ENCODE results near the gene PCDHGA3. TPM values are rescaled to one million over a fixed set of nuclear protein-coding genes. Genes with fewer than 3 reads are reported as not detected.
A peak's percentile ranks its signal among the peaks of the same experiment; 100 is the strongest.
"Not testable (repeated sequence)": the region's sequence is repeated elsewhere in the genome, so short reads cannot be mapped to it uniquely, and the experiment has no call there.

PCDHGA3 gene
- total RNA-seq (ENCODE audit: unreplicated experiment): 10.4 TPM
- long read RNA-seq: 0 reads

DNA sequence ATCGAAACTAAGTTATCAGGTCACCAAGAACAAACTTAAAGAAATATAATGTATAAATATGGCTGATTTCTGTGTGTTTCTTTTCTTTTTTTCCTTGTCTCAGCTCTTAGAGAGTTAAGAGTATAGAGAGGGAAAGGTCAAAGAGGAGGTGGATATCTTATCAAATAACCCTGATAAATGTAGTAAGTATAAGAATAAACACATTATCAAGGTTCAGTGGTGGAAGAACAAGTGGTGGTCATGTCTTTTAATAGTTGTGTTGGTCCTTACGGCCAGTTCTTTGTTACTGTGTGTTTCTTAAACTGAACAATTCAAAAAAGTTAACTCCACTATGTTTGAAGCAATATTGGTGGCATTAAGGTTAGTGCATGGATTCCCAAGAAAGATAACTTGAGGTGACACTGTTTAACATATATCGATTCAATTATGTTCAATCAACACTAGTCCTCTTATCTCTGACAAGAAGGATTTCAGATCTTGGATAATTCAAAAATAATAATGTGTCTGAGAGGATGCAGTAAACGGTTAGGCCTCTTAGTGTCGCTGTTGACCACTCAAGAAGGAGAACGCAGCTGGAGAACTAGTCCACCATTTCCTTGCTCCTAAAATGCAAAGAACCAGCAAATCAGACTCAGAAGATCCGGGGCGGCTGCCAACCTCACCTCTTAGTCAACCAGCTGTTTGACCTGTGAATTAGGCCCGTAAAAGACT is at the start of gene PCDHGA3:
PCDHGA3 (plus strand) TSS at position 588 of the 711 bp plus-strand sequence. CDS start 205 bp downstream, outside the sequence.
- TF ChIP-seq, protein P1, sequence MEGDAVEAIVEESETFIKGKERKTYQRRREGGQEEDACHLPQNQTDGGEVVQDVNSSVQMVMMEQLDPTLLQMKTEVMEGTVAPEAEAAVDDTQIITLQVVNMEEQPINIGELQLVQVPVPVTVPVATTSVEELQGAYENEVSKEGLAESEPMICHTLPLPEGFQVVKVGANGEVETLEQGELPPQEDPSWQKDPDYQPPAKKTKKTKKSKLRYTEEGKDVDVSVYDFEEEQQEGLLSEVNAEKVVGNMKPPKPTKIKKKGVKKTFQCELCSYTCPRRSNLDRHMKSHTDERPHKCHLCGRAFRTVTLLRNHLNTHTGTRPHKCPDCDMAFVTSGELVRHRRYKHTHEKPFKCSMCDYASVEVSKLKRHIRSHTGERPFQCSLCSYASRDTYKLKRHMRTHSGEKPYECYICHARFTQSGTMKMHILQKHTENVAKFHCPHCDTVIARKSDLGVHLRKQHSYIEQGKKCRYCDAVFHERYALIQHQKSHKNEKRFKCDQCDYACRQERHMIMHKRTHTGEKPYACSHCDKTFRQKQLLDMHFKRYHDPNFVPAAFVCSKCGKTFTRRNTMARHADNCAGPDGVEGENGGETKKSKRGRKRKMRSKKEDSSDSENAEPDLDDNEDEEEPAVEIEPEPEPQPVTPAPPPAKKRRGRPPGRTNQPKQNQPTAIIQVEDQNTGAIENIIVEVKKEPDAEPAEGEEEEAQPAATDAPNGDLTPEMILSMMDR (IDR thresholded peaks at IDR 0.05; ENCODE audit: partially characterized antibody, unreplicated experiment): no peak
- DNase-seq: no peak
- peaks cover 58% of the 10 kb centered on the region for H3K36me3 Mint-ChIP-seq (ENCODE audit: unreplicated experiment)
- peak within 1 kb of the TSS; percentile 81 for H3K4me3 Mint-ChIP-seq (ENCODE audit: unreplicated experiment)
- H3K27me3 Mint-ChIP-seq (ENCODE audit: unreplicated experiment): peaks cover 3% of the 10 kb centered on the region
- H3K27ac Mint-ChIP-seq (ENCODE audit: unreplicated experiment): peak within 1 kb of the TSS; percentile 78
- H3K9me3 Mint-ChIP-seq (ENCODE audit: unreplicated experiment): peaks cover 22% of the 10 kb centered on the region
- no peaks in the 10 kb centered on the region for H3K4me1 Mint-ChIP-seq (ENCODE audit: low read depth, unreplicated experiment)

DNA sequence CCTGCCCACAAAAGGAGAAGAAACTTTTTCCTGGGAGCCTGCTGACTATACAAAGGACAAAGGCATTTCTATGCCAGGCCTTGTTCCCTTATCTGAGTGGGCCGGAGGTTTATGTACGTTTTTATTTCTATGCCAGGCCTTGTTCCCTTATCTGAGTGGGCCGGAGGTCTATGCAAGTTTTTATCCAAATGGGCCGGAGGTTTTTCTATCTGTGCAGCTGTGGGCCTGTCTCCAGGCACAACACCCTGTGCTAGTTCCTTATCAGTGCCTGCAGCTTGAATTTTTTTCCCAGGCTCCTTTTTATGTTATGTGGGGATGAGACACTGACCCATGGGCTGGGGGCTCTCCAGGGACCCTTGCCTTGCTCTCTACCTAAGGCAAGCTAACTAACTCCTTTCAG is 45.3 kb upstream of the PCDHGA3 start:
- Mint-ChIP-seq H3K9me3 (ENCODE audit: unreplicated experiment) (peaks cover 1% of the 10 kb centered on the region), H3K27ac (ENCODE audit: unreplicated experiment) (no peak overlapping the region), H3K4me1 (ENCODE audit: low read depth, unreplicated experiment) (no peaks in the 10 kb centered on the region), H3K27me3 (ENCODE audit: unreplicated experiment) (no peaks in the 10 kb centered on the region), H3K4me3 (ENCODE audit: unreplicated experiment) (no peak overlapping the region), H3K36me3 (ENCODE audit: unreplicated experiment) (peaks cover 5% of the 10 kb centered on the region)
- TF ChIP-seq, protein P1 (IDR thresholded peaks at IDR 0.05; ENCODE audit: partially characterized antibody, unreplicated experiment): no peak
- DNase-seq: no peak

DNA sequence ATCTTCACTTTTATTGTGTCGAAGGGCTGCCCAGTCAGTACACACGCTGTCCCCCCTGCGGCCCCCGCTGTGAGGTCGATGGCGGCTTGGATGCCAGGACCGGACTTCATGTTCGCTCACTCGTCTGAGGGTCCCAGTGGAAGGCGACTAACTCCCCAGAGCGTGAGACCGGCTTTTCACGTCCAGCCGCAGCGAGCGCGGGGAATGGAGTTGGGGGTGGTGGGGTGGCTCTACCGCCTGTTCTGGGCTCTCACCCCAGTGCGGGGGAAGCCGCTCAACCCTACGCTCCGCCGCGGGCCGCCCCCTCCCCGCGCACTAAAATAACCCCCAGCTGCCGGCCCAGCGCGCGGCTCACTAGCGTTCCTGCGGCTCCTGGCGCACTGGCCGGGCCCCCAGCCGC is 39.9 kb upstream of the PCDHGA3 start, which contains the start of gene SLC25A2:
SLC25A2 (minus strand) TSS at position 294 of the 400 bp plus-strand sequence; CDS start at position 110, 184 bp downstream.
- Mint-ChIP-seq H3K27ac (ENCODE audit: unreplicated experiment) (no peak within 1 kb of the TSS), H3K9me3 (ENCODE audit: unreplicated experiment) (peaks cover 5% of the 10 kb centered on the region)

DNA sequence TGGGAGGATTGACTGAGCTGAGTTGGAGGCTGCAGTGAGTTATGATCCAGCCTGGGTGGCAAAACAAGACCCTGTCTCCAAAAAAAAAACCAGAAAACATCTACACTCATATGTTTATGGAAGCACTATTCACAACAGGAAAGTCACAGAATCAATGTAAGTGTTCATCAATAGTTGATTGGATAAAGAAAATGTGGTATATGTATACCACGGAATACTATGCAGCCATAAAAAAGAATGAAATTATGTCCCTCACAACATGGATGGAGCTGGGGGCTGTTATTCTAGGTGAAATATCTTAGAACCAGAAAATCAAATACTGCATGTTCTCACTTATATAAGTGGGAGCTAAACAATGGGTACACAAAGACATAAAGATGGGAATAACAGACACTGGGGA is 37.0 kb upstream of the PCDHGA3 start:
- no peak overlapping the region for H3K4me3 Mint-ChIP-seq (ENCODE audit: unreplicated experiment)
- no peaks in the 10 kb centered on the region for H3K4me1 Mint-ChIP-seq (ENCODE audit: low read depth, unreplicated experiment)
- no peak overlapping the region for H3K27ac Mint-ChIP-seq (ENCODE audit: unreplicated experiment)
- no peak for DNase-seq
- H3K9me3 Mint-ChIP-seq (ENCODE audit: unreplicated experiment): peaks cover 6% of the 10 kb centered on the region
- H3K36me3 Mint-ChIP-seq (ENCODE audit: unreplicated experiment): peaks cover 19% of the 10 kb centered on the region
- TF ChIP-seq, protein P1 (IDR thresholded peaks at IDR 0.05; ENCODE audit: partially characterized antibody, unreplicated experiment): no peak
- no peaks in the 10 kb centered on the region for H3K27me3 Mint-ChIP-seq (ENCODE audit: unreplicated experiment)

More for the DNA sequence above, 39.9 kb upstream of the PCDHGA3 start, which contains the start of gene SLC25A2:
- no peaks in the 10 kb centered on the region for H3K27me3 Mint-ChIP-seq (ENCODE audit: unreplicated experiment)
- TF ChIP-seq, protein P1 (IDR thresholded peaks at IDR 0.05; ENCODE audit: partially characterized antibody, unreplicated experiment): no peak
- H3K36me3 Mint-ChIP-seq (ENCODE audit: unreplicated experiment): peaks cover 13% of the 10 kb centered on the region
- no peak for DNase-seq
- H3K4me3 Mint-ChIP-seq (ENCODE audit: unreplicated experiment): no peak within 1 kb of the TSS
- H3K4me1 Mint-ChIP-seq (ENCODE audit: low read depth, unreplicated experiment): no peaks in the 10 kb centered on the region

DNA sequence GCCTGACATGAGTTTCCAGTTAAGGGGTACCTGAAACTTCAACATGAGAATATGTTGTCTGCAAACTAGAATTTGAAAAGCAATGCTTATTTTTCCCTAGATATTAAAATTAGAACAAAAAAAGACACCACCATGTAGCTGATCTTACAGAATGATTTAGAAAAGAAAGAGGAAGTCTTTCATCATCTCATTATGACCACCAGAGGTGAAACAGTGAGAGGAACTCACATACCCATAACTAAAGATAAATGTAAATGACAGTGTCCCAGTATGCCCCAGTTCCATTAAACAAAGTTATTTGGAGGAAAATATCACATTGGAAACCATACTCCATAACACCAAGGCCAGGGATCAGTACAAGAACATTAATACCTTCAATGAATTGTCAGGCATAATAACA is 29.9 kb upstream of the PCDHGA3 start:
- Mint-ChIP-seq H3K27ac (ENCODE audit: unreplicated experiment) (no peak overlapping the region), H3K27me3 (ENCODE audit: unreplicated experiment) (peaks cover 3% of the 10 kb centered on the region), H3K9me3 (ENCODE audit: unreplicated experiment) (peaks cover 19% of the 10 kb centered on the region), H3K36me3 (ENCODE audit: unreplicated experiment) (peaks cover 56% of the 10 kb centered on the region), H3K4me3 (ENCODE audit: unreplicated experiment) (no peak overlapping the region), H3K4me1 (ENCODE audit: low read depth, unreplicated experiment) (no peaks in the 10 kb centered on the region)
- TF ChIP-seq, protein P1 (IDR thresholded peaks at IDR 0.05; ENCODE audit: partially characterized antibody, unreplicated experiment): no peak
- DNase-seq: no peak

- not testable (repeated sequence) for H3K4me1 Mint-ChIP-seq (ENCODE audit: low read depth, unreplicated experiment); H3K27ac Mint-ChIP-seq (ENCODE audit: unreplicated experiment); DNase-seq; H3K4me3 Mint-ChIP-seq (ENCODE audit: unreplicated experiment)
- Mint-ChIP-seq H3K36me3 (ENCODE audit: unreplicated experiment) (peaks cover 64% of the 10 kb centered on the region), H3K27me3 (ENCODE audit: unreplicated experiment) (peaks cover 14% of the 10 kb centered on the region), H3K9me3 (ENCODE audit: unreplicated experiment) (peaks cover 44% of the 10 kb centered on the region)
Observed at GRCh38 chr5:141316963-141317362, 26.7 kb upstream of the PCDHGA3 start.
